Large intestine (tissue), 3 donors: Measurements from ENCODE around the gene ACTG2. TPM values are rescaled to one million over a fixed set of nuclear protein-coding genes. Genes with fewer than 3 reads are reported as not detected.
A peak's percentile ranks its signal among the peaks of the same experiment; 100 is the strongest.

Experiments used
- DNase-seq, 2 donors: peaks; one replicate each; pipeline versions ENCODE4 v3.0.0 to v3.0.0-alpha.2; 2013
- H3K27ac ChIP-seq: one replicate; pipeline ENCODE4 v1.5.1; 2013; ENCODE audit warnings: low read length
- H3K27me3 ChIP-seq: 2 replicates; pipeline ENCODE4 v1.6.1; 2013; ENCODE audit warnings: low read length; ENCODE audit not compliant: control insufficient read depth, insufficient read depth
- H3K36me3 ChIP-seq: 2 replicates; pipeline ENCODE4 v1.6.1; 2013; ENCODE audit warnings: low read length; ENCODE audit not compliant: control insufficient read depth, insufficient read depth
- H3K4me1 ChIP-seq: one replicate; pipeline ENCODE4 v1.6.1; 2013; ENCODE audit warnings: low read length; ENCODE audit not compliant: control insufficient read depth, insufficient read depth
- H3K4me3 ChIP-seq: one replicate; pipeline ENCODE4 v1.5.1; 2013; ENCODE audit warnings: low read length
- H3K9me3 ChIP-seq: one replicate; pipeline ENCODE4 v1.6.1; 2013; ENCODE audit warnings: mild to moderate bottlenecking, low read depth, low read length, moderate library complexity; ENCODE audit not compliant: control insufficient read depth
- WGBS: methylation state at CpG from one replicate; pipeline ENCODE4 v1.1.5; 2013; ENCODE audit warnings: low lambda C conversion rate; ENCODE audit not compliant: insufficient coverage; 5-methylcytosine and 5-hydroxymethylcytosine counted together
- polyA plus RNA-seq: library from polyadenylated mRNA; unstranded; fragments of 120-200 nt; gene quantifications from one replicate; pipeline ENCODE4 v1.2.1, GENCODE V29; 2013

ACTG2 gene
- polyA plus RNA-seq, 1 donor, result 913 TPM

- DNase-seq, result no peak
- H3K27me3 ChIP-seq, result no peaks in the 10 kb centered on the region
- H3K9me3 ChIP-seq, result no peaks in the 10 kb centered on the region
- H3K36me3 ChIP-seq, result peaks cover 49% of the 10 kb centered on the region
- H3K27ac ChIP-seq, result no peak overlapping the region
- no peak overlapping the region for H3K4me3 ChIP-seq
- H3K4me1 ChIP-seq, result peaks cover 15% of the 10 kb centered on the region
- WGBS, result 100% methylated on average over 1 of the region's 1 CpG
These were observed 53.4 kb downstream of the ACTG2 start for GRCh38 chr2:73946215-73946614.

- no peak for DNase-seq
- Histone ChIP-seq H3K27me3 (no peaks in the 10 kb centered on the region), H3K27ac (no peak overlapping the region), H3K4me1 (peaks cover 15% of the 10 kb centered on the region), H3K9me3 (no peaks in the 10 kb centered on the region), H3K36me3 (peaks cover 54% of the 10 kb centered on the region), H3K4me3 (no peak overlapping the region)
- no CpG with 5 or more reads among the region's 3 CpGs for WGBS
These were observed 53.9 kb downstream of the ACTG2 start for GRCh38 chr2:73946666-73947065.

GRCh38 chr2:73947412-73948018, 54.7 kb downstream of the ACTG2 start:
- Histone ChIP-seq H3K27ac (peak overlapping the region; percentile 64), H3K27me3 (no peaks in the 10 kb centered on the region), H3K36me3 (peaks cover 62% of the 10 kb centered on the region), H3K4me3 (no peak overlapping the region), H3K4me1 (peaks cover 15% of the 10 kb centered on the region), H3K9me3 (no peaks in the 10 kb centered on the region)
- no peak for DNase-seq
- WGBS, result 91% methylated on average over 1 of the region's 5 CpGs

- no peaks in the 10 kb centered on the region for H3K27me3 ChIP-seq
- no peak overlapping the region for H3K4me3 ChIP-seq
- H3K4me1 ChIP-seq, result peaks cover 15% of the 10 kb centered on the region
- peak overlapping the region; percentile 78 for H3K27ac ChIP-seq
- no peaks in the 10 kb centered on the region for H3K9me3 ChIP-seq
- no peak for DNase-seq
- H3K36me3 ChIP-seq, result peaks cover 70% of the 10 kb centered on the region
These were observed 57.0 kb downstream of the ACTG2 start for GRCh38 chr2:73949802-73950201.

DNA sequence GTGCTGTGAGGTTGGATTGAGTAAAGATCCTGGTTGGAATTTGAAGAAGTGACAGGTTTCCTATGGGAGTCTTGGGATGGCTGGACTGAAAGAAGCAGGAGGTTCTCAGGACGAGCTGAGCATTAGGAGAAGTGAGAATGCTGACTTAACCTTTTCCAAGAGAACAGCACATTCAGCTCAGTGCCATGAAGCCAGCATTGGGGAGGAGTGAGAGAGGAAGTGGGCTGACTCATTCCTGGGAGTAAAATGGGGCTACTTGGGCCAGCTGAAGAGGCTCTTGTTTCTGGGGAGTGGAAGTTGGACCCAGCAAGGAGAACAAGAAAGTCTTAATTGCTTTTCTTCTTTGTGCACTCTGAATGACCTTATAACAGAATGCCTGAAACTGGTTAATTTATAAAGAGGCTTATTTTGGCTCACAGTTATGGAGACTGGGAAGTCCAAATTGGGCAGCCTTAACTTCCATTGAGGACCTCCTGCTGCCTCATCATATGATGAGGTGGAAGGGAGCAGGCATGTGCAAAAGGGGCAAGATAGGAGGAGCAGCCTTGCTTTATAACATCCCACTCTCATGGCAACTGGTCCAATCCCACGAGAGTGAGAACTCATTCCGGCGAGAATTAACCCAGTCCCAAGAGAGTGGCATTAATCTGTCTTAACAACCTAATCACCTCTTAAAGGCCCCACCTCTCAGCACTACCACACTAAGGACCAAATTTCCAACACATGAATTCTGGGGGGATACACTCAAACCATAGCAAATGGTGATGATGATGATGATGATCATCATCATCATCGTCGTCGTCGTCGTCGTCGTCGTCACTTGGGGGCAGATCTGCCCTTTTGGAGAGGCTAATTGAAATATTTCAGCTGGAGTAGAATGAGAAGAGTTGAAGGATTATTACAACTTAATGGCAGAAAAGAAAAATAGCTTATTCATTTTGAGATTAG, 60.0 kb downstream of the ACTG2 start:
- Histone ChIP-seq H3K4me1 (peaks cover 15% of the 10 kb centered on the region), H3K4me3 (no peak overlapping the region), H3K9me3 (no peaks in the 10 kb centered on the region), H3K27ac (no peak overlapping the region), H3K27me3 (no peaks in the 10 kb centered on the region), H3K36me3 (peaks cover 65% of the 10 kb centered on the region)
- DNase-seq, result no peak
- 75% methylated on average over 4 of the region's 12 CpGs for WGBS

GRCh38 chr2:73956218-73956865, 63.5 kb downstream of the ACTG2 start:
- H3K36me3 ChIP-seq, result peaks cover 63% of the 10 kb centered on the region
- no peaks in the 10 kb centered on the region for H3K9me3 ChIP-seq
- no peaks in the 10 kb centered on the region for H3K4me1 ChIP-seq
- 100% methylated on average over 1 of the region's 5 CpGs for WGBS
- no peak overlapping the region for H3K27ac ChIP-seq
- H3K4me3 ChIP-seq, result no peak overlapping the region
- no peaks in the 10 kb centered on the region for H3K27me3 ChIP-seq
- no peak for DNase-seq

- Histone ChIP-seq H3K27me3 (no peaks in the 10 kb centered on the region), H3K4me3 (no peak overlapping the region), H3K27ac (no peak overlapping the region), H3K4me1 (no peaks in the 10 kb centered on the region), H3K9me3 (peaks cover 3% of the 10 kb centered on the region), H3K36me3 (peaks cover 26% of the 10 kb centered on the region)
- DNase-seq, result no peak
- no CpG with 5 or more reads among the region's 4 CpGs for WGBS
These were observed 68.5 kb downstream of the ACTG2 start for GRCh38 chr2:73961274-73961673.

DNA sequence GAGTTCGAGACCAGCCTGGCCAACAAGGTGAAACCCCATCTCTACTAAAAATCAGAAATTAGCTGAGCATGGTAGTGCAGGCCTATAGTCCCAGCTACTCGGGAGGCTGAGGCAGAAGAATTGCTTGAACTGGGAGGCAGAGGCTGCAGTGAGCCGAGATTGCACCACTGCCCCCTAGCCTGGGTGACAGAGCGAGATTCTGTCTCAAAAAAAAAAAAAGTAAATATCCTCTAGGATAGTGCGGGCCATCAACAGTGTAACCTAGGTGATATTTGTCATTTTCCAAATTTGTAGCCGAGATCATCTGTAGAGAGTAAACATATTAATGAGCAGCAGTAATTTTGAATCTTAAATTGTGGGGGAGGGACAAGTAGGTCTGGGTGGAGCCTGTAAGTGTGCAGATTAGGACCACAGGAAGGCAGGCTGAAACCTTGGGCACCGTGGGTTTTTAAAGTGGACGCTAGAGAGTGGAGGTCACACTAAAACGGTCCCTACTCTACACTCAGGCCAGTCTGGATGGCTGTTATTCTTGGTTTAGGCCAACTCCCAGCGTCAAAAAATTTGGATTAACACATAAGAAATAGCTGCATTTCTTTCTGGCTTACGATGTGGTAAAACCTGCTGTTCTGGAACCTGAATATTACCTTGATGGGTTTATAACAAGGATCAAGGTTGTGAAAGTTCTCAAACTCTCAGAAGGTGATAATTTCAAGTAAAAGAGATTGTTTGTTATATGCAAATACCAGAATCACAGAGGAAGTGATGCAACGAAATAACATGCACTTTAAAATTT, 69.2 kb downstream of the ACTG2 start:
- H3K27ac ChIP-seq, result no peak overlapping the region
- H3K4me1 ChIP-seq, result no peaks in the 10 kb centered on the region
- DNase-seq, result no peak
- no peak overlapping the region for H3K4me3 ChIP-seq
- H3K9me3 ChIP-seq, result peaks cover 3% of the 10 kb centered on the region
- H3K27me3 ChIP-seq, result no peaks in the 10 kb centered on the region
- H3K36me3 ChIP-seq, result peaks cover 21% of the 10 kb centered on the region
- no CpG with 5 or more reads among the region's 12 CpGs for WGBS

GRCh38 chr2:73962798-73963197, 70.0 kb downstream of the ACTG2 start:
- H3K27me3 ChIP-seq, result no peaks in the 10 kb centered on the region
- H3K4me3 ChIP-seq, result no peak overlapping the region
- no peak overlapping the region for H3K27ac ChIP-seq
- H3K36me3 ChIP-seq, result peaks cover 17% of the 10 kb centered on the region
- WGBS, result 86% methylated on average over 1 of the region's 5 CpGs
- peaks cover 3% of the 10 kb centered on the region for H3K9me3 ChIP-seq
- no peaks in the 10 kb centered on the region for H3K4me1 ChIP-seq
- no peak for DNase-seq
